ENCODE measurements around the gene C11orf54.
"Not testable (repeated sequence)": the region's sequence is repeated elsewhere in the genome, so short reads cannot be mapped to it uniquely, and the experiment has no call there.

C11orf54 gene

GRCh38 chr11:93765551-93765950, 24.1 kb downstream of the C11orf54 start:
- no peak overlapping the region for H3K4me3 Mint-ChIP-seq
- no peak overlapping the region for H3K27ac Mint-ChIP-seq
- DNase-seq (ENCODE audit: low spot score), result no peak
- no peaks in the 10 kb centered on the region for H3K27me3 Mint-ChIP-seq (ENCODE audit: low read depth)
- H3K4me1 Mint-ChIP-seq (ENCODE audit: low read depth), result no peaks in the 10 kb centered on the region
- peaks cover 21% of the 10 kb centered on the region for H3K9me3 Mint-ChIP-seq
- H3K36me3 Mint-ChIP-seq (ENCODE audit: low read depth), result peaks cover 23% of the 10 kb centered on the region

- peaks cover 21% of the 10 kb centered on the region for H3K9me3 Mint-ChIP-seq
- DNase-seq (ENCODE audit: low spot score), result no peak
- H3K27ac Mint-ChIP-seq, result no peak overlapping the region
- no peaks in the 10 kb centered on the region for H3K27me3 Mint-ChIP-seq (ENCODE audit: low read depth)
- H3K4me1 Mint-ChIP-seq (ENCODE audit: low read depth), result no peaks in the 10 kb centered on the region
- H3K36me3 Mint-ChIP-seq (ENCODE audit: low read depth), result peaks cover 20% of the 10 kb centered on the region
- no peak overlapping the region for H3K4me3 Mint-ChIP-seq
Observed at GRCh38 chr11:93766504-93766903, 25.0 kb downstream of the C11orf54 start.

GRCh38 chr11:93767018-93767417, 25.5 kb downstream of the C11orf54 start:
- H3K27ac Mint-ChIP-seq, result no peak overlapping the region
- peaks cover 23% of the 10 kb centered on the region for H3K36me3 Mint-ChIP-seq (ENCODE audit: low read depth)
- no peak overlapping the region for H3K4me3 Mint-ChIP-seq
- no peaks in the 10 kb centered on the region for H3K27me3 Mint-ChIP-seq (ENCODE audit: low read depth)
- H3K4me1 Mint-ChIP-seq (ENCODE audit: low read depth), result no peaks in the 10 kb centered on the region
- DNase-seq (ENCODE audit: low spot score), result no peak
- H3K9me3 Mint-ChIP-seq, result peaks cover 26% of the 10 kb centered on the region

- no peak for DNase-seq (ENCODE audit: low spot score)
- Mint-ChIP-seq H3K9me3 (peaks cover 36% of the 10 kb centered on the region), H3K36me3 (ENCODE audit: low read depth) (peaks cover 14% of the 10 kb centered on the region), H3K27me3 (ENCODE audit: low read depth) (no peaks in the 10 kb centered on the region), H3K27ac (no peak overlapping the region), H3K4me1 (ENCODE audit: low read depth) (no peaks in the 10 kb centered on the region), H3K4me3 (no peak overlapping the region)
Observed at GRCh38 chr11:93770160-93770559, 28.7 kb downstream of the C11orf54 start.

- DNase-seq (ENCODE audit: low spot score), result no peak
- Mint-ChIP-seq H3K27me3 (ENCODE audit: low read depth) (no peaks in the 10 kb centered on the region), H3K4me1 (ENCODE audit: low read depth) (no peaks in the 10 kb centered on the region), H3K4me3 (no peak overlapping the region), H3K27ac (no peak overlapping the region), H3K9me3 (peaks cover 25% of the 10 kb centered on the region), H3K36me3 (ENCODE audit: low read depth) (peaks cover 4% of the 10 kb centered on the region)
Observed at GRCh38 chr11:93772123-93772522, 30.7 kb downstream of the C11orf54 start.

- no peak for DNase-seq (ENCODE audit: low spot score)
- H3K27ac Mint-ChIP-seq, result no peak overlapping the region
- H3K27me3 Mint-ChIP-seq (ENCODE audit: low read depth), result no peaks in the 10 kb centered on the region
- H3K36me3 Mint-ChIP-seq (ENCODE audit: low read depth), result peaks cover 4% of the 10 kb centered on the region
- no peak overlapping the region for H3K4me3 Mint-ChIP-seq
- no peaks in the 10 kb centered on the region for H3K4me1 Mint-ChIP-seq (ENCODE audit: low read depth)
- peaks cover 20% of the 10 kb centered on the region for H3K9me3 Mint-ChIP-seq
Observed at GRCh38 chr11:93773045-93773477, 31.6 kb downstream of the C11orf54 start.

- Mint-ChIP-seq H3K4me3 (no peak overlapping the region), H3K9me3 (peaks cover 15% of the 10 kb centered on the region), H3K36me3 (ENCODE audit: low read depth) (peaks cover 4% of the 10 kb centered on the region), H3K4me1 (ENCODE audit: low read depth) (no peaks in the 10 kb centered on the region), H3K27ac (no peak overlapping the region), H3K27me3 (ENCODE audit: low read depth) (no peaks in the 10 kb centered on the region)
- no peak for DNase-seq (ENCODE audit: low spot score)
Observed at GRCh38 chr11:93773601-93774200, 32.2 kb downstream of the C11orf54 start.

GRCh38 chr11:93774560-93774959, 33.1 kb downstream of the C11orf54 start:
- H3K4me3 Mint-ChIP-seq; DNase-seq (ENCODE audit: low spot score); H3K4me1 Mint-ChIP-seq (ENCODE audit: low read depth); H3K27me3 Mint-ChIP-seq (ENCODE audit: low read depth); H3K27ac Mint-ChIP-seq; H3K36me3 Mint-ChIP-seq (ENCODE audit: low read depth): not testable (repeated sequence)
- H3K9me3 Mint-ChIP-seq, result peaks cover 15% of the 10 kb centered on the region

GRCh38 chr11:93775289-93775688, 33.8 kb downstream of the C11orf54 start:
- Mint-ChIP-seq H3K27me3 (ENCODE audit: low read depth) (no peaks in the 10 kb centered on the region), H3K27ac (no peak overlapping the region), H3K4me3 (no peak overlapping the region), H3K36me3 (ENCODE audit: low read depth) (peaks cover 5% of the 10 kb centered on the region), H3K9me3 (peaks cover 15% of the 10 kb centered on the region), H3K4me1 (ENCODE audit: low read depth) (no peaks in the 10 kb centered on the region)
- DNase-seq (ENCODE audit: low spot score), result no peak

GRCh38 chr11:93783362-93783761, 41.9 kb downstream of the C11orf54 start:
- Mint-ChIP-seq H3K4me3 (peak overlapping the region; percentile 94), H3K36me3 (ENCODE audit: low read depth) (peaks cover 33% of the 10 kb centered on the region), H3K27me3 (ENCODE audit: low read depth) (no peaks in the 10 kb centered on the region), H3K9me3 (no peaks in the 10 kb centered on the region), H3K4me1 (ENCODE audit: low read depth) (peaks cover 29% of the 10 kb centered on the region), H3K27ac (peak overlapping the region; percentile 94)
- no peak for DNase-seq (ENCODE audit: low spot score)

GRCh38 chr11:93783765-93784144, 42.3 kb downstream of the C11orf54 start:
- DNase-seq (ENCODE audit: low spot score), result no peak
- no peaks in the 10 kb centered on the region for H3K27me3 Mint-ChIP-seq (ENCODE audit: low read depth)
- peaks cover 35% of the 10 kb centered on the region for H3K36me3 Mint-ChIP-seq (ENCODE audit: low read depth)
- peaks cover 29% of the 10 kb centered on the region for H3K4me1 Mint-ChIP-seq (ENCODE audit: low read depth)
- H3K9me3 Mint-ChIP-seq, result no peaks in the 10 kb centered on the region
- H3K27ac Mint-ChIP-seq, result peak overlapping the region; percentile 94
- peak overlapping the region; percentile 94 for H3K4me3 Mint-ChIP-seq

- Mint-ChIP-seq H3K9me3 (no peaks in the 10 kb centered on the region), H3K4me1 (ENCODE audit: low read depth) (peaks cover 29% of the 10 kb centered on the region), H3K27me3 (ENCODE audit: low read depth) (no peaks in the 10 kb centered on the region), H3K4me3 (peak within 1 kb of the TSS; percentile 94), H3K36me3 (ENCODE audit: low read depth) (peaks cover 40% of the 10 kb centered on the region), H3K27ac (peak within 1 kb of the TSS; percentile 94)
- peak; percentile 87 for DNase-seq (ENCODE audit: low spot score)
Observed at GRCh38 chr11:93784145-93784934, 42.9 kb downstream of the C11orf54 start, which contains the start of gene MED17. MED17 (plus strand) TSS chr11:93784282; CDS start chr11:93784514, 232 bp downstream.

- DNase-seq (ENCODE audit: low spot score), result no peak
- peaks cover 41% of the 10 kb centered on the region for H3K36me3 Mint-ChIP-seq (ENCODE audit: low read depth)
- no peaks in the 10 kb centered on the region for H3K9me3 Mint-ChIP-seq
- H3K4me3 Mint-ChIP-seq, result peak overlapping the region; percentile 94
- H3K4me1 Mint-ChIP-seq (ENCODE audit: low read depth), result peaks cover 29% of the 10 kb centered on the region
- peak overlapping the region; percentile 94 for H3K27ac Mint-ChIP-seq
- H3K27me3 Mint-ChIP-seq (ENCODE audit: low read depth), result no peaks in the 10 kb centered on the region
Observed at GRCh38 chr11:93784935-93785360, 43.5 kb downstream of the C11orf54 start.

- Mint-ChIP-seq H3K9me3 (no peaks in the 10 kb centered on the region), H3K36me3 (ENCODE audit: low read depth) (peaks cover 77% of the 10 kb centered on the region), H3K4me3 (no peak overlapping the region), H3K4me1 (ENCODE audit: low read depth) (peaks cover 15% of the 10 kb centered on the region), H3K27ac (no peak overlapping the region), H3K27me3 (ENCODE audit: low read depth) (no peaks in the 10 kb centered on the region)
- no peak for DNase-seq (ENCODE audit: low spot score)
Observed at GRCh38 chr11:93791493-93791892, 50.0 kb downstream of the C11orf54 start.
